HPDE6-E6E7 (cell line): Measurements from ENCODE around the gene TKT.
"Not testable (repeated sequence)": the region's sequence is repeated elsewhere in the genome, so short reads cannot be mapped to it uniquely, and the experiment has no call there.

Experiments used
- DNase-seq: peaks from one replicate; pipeline ENCODE4 v3.0.0; 2011; ENCODE audit warnings: missing footprints; ENCODE audit errors: extremely low spot score

TKT gene, protein sequence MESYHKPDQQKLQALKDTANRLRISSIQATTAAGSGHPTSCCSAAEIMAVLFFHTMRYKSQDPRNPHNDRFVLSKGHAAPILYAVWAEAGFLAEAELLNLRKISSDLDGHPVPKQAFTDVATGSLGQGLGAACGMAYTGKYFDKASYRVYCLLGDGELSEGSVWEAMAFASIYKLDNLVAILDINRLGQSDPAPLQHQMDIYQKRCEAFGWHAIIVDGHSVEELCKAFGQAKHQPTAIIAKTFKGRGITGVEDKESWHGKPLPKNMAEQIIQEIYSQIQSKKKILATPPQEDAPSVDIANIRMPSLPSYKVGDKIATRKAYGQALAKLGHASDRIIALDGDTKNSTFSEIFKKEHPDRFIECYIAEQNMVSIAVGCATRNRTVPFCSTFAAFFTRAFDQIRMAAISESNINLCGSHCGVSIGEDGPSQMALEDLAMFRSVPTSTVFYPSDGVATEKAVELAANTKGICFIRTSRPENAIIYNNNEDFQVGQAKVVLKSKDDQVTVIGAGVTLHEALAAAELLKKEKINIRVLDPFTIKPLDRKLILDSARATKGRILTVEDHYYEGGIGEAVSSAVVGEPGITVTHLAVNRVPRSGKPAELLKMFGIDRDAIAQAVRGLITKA

DNA sequence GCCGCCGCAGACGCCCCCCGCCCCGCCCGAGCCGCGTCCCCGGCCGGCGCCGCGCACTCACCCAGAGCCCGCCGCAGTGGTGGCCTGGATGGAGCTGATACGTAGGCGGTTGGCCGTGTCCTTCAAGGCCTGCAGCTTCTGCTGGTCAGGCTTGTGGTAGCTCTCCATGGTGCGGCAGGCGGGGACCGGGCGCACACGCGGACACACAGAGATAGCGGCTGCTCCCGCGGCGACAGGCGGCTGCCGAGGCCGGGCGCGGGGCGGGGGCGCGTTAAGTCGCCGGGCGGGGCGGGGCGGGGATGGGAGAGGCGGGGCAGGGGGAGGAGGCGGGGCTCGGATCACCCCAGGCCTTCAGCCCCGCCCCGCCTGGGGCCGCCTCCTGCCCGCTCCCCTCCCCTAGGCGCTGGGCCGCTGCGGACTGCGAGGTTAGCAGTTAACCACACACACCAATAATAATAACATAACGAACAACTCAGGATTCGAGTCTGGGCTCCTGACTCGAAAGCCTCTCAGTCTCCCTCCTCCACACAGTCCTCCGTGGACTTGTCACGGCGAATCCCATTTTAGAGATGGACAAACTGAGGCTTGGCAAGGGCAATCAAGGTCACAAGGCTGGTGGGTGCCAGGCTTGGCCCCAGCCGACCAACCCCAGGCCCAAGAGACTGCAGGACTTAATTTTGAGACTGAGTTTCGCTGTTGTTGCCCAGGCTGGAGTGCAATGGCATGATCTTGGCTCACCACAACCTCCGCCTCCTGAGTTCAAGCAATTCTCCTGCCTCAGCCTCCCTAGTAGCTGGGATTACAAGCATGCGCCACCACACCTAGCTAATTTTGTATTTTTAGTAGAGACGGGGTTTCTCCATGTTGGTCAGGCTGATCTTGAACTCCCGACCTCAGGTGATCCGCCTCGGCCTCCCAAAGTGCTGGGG, at the start of gene TKT:
Gene TKT (minus strand): TSS at position 248 of the 929 bp plus-strand sequence. CDS start 80 bp downstream, at position 168.
- DNase-seq: peak; percentile 51

GRCh38 chr3:53303957-53304356, 48.1 kb upstream of the TKT start:
- DNase-seq: no peak

- no peak for DNase-seq
Measured at GRCh38 chr3:53303549-53303948, 47.7 kb upstream of the TKT start.

DNA sequence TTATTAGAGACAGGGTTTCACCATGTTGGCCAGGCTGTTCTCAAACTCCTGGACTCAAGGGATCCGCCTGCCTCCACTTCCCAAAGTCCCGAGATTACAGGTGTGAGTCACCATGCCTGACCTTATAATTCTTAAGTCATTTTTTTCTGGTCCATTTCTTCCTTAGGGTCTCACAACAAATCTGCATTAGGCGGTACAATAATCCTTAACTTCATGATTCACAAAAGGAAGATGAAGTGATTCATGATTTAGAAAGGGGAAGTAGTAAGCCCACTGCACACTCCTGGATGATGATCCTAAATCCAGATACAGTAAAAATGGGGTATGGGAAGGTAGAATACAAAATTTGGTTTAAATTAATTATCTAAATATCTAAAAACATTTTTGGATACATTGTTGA, 45.0 kb upstream of the TKT start:
- DNase-seq: no peak

- peak; percentile 17 for DNase-seq
Measured at GRCh38 chr3:53299611-53300023, 43.8 kb upstream of the TKT start.

GRCh38 chr3:53295410-53295809, 39.6 kb upstream of the TKT start:
- no peak for DNase-seq

DNA sequence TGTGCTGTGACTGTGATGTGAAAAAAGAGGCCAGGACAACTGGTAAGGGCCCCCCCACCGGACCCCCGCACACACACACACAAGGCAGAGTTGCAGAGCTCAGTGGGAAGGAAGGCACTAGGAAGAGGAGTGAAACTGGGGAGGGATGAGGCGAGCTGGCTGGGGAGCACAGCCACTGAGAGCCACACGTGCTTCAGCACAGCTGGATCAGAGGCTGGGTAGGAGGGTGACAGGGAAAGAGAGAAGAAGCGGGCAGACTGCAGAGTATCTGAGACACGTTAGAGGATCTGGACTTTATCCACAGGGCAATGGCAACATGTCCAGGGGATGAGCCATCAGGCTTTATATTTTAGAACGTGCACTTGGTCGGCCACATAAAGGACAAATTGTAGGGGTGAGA, 38.0 kb upstream of the TKT start:
- DNase-seq: no peak

DNA sequence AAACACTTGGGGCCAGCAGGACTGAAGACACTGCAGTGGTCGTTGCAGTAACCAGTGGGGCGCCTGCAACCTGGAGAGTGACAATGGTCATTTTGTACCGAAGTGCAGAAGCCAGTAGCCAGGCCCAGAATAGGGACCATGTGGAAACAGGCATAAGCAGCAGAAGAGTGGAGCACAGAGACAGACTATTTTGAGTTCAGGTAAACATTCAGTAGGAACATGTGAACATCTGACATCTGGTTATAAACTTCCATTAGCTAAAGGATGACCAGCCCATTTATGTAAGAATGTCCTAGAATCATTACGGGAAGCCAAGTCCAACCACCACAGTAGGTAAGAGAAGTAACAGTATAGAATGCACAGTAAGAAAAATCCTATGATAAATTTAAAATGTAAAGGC, 32.4 kb upstream of the TKT start:
- DNase-seq: no peak

- DNase-seq: no peak
Measured at GRCh38 chr3:53287131-53287629, 31.4 kb upstream of the TKT start.

DNA sequence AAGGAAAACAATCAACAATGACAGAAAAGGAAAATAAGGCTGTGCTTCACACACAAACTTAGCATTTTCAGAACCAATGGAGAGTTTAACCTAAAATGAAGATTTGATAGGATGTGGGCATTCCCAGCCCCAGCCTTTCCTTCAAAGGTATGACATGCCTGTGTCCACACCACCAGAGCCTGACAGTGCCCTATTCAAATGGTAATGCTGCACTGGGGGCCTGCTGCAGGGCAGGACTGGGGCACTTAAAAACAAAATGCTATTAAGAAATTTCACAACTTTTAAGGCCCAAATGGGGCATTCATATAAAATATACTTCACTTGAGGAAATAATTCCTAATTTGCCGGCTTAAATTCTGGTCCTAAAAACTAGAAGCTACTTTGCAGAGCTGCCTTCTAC, 30.9 kb upstream of the TKT start:
- DNase-seq: no peak

GRCh38 chr3:53282581-53282980, 26.8 kb upstream of the TKT start:
- no peak for DNase-seq

DNA sequence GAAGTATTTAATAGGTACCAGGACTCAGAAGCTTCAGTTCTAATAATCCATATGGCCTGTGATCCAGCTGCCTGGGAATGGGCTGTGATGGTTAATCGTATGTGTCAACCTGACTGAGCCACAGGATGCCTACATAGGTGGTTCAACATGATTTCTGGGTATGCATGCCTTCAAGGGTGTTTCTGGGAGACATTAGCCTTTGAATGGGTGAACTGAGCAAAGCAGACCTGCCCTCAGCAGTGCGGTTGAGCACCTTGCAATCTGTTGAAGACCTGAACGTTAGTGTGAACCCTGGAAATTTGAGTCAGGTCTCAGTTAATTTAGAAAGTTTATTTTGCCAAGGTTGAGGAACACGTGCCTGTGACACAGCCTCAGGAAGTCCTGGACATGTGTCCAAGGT, 22.8 kb upstream of the TKT start:
- no peak for DNase-seq

DNA sequence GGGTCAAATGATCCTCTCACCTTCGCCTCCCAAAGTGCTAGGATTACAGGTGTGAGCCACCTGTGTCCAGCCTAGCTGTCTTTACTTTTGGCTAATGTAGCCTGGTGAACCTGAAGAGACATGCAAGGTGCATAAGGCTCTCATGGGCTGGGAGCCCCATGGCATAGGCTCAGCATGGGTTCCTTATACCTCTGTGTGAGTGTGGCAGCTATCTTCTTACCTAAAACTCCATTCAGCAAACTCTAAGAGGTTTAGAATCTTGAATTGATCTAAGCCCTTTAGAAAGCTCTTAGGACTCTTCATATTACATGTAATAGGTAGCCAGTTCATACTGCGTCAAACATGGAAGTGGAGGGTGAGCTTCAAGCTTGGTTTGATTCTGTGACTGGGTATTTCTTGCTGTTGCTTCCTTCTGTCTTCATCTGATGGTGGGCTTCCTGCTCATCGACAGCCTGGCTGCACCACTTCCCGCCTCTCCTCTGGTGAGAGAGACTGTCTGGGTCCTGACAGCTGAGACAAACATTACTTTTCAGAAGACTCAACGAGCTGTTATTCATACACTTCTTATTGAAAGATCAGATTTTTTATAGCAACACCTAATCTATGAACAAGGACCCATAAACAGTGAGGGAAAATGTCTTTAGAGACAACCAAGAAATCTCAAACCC, 19.2 kb upstream of the TKT start:
- no peak for DNase-seq

DNA sequence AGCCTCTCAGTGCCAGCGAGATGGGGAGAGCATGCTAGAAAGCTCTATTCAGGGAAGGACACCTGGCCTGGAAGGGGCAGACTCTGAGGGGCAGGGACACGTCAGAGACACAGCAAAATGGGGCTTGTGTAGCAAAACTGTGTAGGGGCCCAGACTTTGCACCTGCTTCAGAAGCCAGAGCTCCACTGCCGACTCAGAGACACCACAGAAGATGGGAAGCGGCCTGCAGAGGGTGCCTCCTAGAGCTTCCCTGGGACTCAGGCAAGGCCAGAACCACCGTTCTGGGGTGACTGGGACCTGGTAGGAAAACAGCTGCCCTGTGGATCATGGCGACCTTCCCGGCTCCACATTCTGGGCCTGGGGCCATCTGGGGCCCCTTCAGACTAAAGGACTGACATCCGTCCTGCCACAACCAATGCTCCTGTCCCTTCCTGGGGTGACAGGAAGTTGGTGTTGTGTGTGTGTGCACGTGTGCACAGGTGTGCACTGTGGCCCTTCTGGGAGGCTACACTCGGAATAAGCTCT, 17.4 kb upstream of the TKT start:
- no peak for DNase-seq

DNA sequence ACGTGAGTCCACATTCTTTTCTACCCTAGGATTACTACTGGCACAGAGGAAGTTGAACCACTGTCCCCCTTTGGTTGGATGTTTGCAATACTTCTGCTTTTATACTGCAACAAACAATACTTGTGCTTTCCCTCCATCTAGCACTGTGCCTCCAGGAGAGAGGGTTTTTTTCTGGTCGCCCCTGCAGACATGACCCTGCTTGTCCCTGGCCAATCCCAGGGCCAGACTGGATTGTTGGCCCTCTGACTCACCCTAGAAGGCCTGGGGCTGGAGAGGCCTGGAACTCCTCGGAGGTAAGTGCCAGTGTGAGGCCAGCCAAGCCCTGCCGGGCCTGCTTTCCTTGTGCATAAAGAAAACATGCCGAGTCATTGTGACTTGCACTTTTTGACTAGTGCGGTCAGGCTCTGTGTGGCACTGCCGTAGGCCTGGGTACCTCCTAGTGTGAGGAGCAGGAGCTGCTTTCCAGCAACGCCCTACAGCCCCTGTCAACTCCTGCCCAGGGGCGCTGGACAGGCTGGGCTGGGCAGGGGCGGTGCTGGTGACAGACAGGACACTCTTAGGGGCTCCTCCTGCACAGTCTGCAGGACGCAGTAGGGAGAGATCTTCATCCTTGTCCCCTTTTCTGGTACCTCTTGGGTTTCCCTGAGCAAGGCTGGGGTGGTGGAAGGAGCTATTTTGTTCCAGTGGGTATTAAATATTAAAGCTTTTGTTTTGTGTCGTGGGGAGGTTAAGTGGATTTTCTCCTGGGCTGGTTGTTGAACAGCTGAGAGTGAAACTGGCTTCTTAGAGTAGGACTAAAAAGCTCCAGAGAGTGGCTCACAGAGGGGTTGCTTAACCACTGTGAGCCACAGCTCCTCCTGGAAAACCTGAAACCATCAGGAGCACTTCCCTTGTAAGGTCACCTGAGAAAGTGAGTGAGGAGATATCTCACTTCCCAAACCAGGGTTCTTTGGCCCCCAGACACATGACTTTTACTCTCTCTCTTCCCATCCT, 14.4 kb upstream of the TKT start:
- DNase-seq: peak; percentile 79

DNA sequence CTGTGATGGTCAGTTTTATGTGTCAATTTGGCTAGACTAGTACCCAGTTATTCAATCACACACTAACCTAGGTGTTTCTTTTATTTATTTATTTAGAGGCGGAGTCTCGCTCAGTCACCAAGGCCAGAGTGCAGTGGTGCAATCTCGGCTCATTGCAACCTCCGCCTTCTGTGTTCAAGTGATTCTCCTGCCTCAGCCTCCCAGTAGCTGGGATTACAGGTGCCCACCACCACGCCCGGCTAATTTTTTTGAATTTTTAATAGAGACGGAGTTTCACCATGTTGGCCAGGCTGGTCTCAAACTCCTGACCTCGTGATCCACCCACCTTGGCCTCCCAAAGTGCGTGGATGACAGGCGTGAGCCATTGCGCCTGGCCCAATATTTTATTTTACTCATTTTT, 13.4 kb upstream of the TKT start:
- not testable (repeated sequence) for DNase-seq

GRCh38 chr3:53267766-53268165, 11.9 kb upstream of the TKT start:
- DNase-seq: no peak

DNA sequence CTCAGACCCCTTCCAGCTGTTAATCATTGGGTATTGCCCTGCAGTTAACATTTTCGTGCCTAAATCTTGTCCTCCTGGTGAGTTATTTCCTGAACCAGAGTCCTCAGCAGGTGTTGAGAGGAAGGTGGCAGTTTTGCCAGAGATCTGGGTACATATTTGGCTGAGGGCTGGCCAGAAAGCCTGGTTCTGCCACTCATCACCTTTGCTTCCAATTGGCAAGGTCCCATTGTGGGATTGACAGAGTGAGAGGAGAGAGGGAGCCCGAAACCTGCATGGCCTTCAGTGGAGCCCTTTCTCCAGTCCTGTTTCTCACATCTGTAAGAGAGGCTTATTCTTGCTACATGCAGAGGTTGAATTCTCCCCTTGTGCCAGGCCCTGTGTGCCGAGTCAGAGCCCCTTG, 8.9 kb upstream of the TKT start:
- no peak for DNase-seq

DNA sequence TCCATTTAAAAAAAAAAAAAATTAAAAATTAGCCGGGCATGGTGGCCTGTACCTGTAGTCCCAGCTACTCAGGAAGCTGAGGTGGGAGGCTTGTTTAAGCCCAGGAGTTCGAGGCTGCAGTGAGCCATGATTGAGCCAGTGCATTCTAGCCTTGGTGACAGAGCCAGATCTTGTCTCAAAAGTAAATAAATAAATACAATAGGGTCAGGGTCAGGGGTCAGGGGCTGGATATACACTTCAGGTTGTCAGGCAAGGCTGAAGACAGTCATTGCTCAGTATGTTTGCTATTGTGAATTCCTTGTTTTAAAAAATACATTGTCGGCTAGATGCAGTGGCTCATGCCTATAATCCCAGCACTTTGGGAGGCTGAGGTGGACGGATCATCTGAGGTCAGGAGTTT, 8.1 kb upstream of the TKT start:
- DNase-seq: no peak

GRCh38 chr3:53261712-53262111, 5.9 kb upstream of the TKT start:
- no peak for DNase-seq
